ENCODE data around the gene IL37.

The IL37 gene

GRCh38 chr2:112910865-112911264 is at the start of gene IL37:
Gene IL37, plus strand, starts transcription at chr2:112911165. Its CDS starts 1,848 bp downstream, at chr2:112913013.
- DNase-seq = no peak

GRCh38 chr2:112864072-112864471 is 46.9 kb upstream of the IL37 start:
- no peak for DNase-seq

DNA sequence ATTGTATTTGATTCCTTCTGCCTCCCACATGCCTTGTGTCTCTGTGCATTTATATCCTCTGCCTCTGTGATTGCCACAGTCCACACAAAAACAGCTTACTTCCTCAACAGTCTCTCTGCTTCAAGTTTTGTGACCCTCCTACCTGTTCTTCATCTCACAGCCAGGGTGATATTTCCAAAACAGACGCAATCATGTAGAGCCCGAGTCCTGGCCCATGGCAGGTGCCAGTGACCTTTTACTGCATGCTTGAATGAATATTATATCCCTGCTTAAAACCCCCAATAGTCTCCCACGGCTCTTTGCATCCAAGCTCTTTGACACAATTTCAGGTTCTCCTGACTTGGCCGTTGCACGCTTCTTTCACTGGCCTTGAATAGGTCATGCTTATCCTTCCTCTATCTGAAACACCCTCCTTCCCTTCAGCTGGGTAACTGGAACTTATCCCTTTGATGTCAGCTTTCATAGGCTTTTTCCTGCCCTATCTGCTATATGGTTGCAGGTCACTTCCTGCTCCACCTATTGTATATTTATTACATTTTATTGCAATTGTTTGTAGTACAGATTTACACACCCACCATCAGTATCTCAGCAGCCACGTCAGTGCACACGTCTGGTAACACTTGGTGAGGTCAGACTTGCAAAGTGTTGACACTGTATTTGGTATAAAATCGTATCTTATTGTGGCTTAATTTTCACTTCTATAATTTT is 44.7 kb upstream of the IL37 start:
- no peak for DNase-seq

- DNase-seq = no peak
Observed at GRCh38 chr2:112867701-112868631, 43.0 kb upstream of the IL37 start.

- DNase-seq = no peak
Observed at GRCh38 chr2:112869258-112869842, 41.6 kb upstream of the IL37 start.

GRCh38 chr2:112870841-112871835 is 39.8 kb upstream of the IL37 start:
- DNase-seq = no peak

DNA sequence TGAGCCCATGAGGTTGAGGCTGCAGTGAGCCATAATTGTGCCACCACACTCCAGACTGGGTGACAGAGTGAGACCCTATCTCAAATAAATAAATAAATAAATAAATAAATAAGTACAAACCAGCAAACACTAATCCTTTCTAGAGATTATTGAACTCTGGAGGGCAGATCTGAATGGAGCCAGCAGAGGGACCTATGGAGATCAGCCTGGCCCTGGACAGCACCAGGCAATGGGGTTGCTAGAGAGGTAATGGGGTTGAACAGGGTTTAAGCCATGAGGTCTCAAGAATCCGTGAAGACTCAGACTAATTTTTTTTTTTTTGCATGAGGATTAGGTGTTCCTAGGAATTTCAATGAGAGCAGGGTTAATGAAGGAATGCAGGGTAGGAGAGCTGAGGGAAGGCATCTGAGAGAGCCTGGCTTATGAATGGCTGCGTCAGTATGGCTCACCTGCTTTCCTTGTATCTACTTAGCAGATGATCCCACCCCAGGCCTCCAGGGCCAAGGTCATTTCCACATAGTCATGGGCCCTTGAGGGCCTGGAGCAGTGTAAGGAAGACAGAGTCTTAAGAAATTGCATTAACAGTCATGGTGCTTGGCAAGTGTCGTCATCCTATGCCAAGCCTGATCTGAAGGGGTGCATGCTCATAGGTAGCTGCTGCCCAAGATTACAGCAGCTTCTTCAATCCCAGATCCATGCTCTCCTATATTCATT is 34.6 kb upstream of the IL37 start:
- DNase-seq = no peak

DNA sequence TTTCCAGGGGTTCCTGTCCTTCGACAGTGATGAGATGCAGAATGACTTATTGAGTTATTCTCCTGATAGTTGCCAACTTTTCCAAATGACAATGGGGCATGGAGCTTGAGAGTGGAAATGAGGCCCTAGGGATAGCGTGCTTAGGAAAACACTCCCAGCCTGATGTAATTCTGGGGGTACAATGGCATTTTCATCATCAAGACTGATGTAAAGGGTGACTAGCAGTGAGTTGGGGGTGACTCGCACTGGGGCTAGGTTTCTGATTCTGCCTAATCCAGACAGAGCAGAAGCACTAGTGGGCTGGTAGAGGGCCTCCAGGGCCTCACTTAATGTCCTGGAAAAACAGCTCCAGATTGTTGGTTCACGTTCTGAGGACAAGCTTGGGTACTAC is 34.0 kb upstream of the IL37 start:
- no peak for DNase-seq

DNA sequence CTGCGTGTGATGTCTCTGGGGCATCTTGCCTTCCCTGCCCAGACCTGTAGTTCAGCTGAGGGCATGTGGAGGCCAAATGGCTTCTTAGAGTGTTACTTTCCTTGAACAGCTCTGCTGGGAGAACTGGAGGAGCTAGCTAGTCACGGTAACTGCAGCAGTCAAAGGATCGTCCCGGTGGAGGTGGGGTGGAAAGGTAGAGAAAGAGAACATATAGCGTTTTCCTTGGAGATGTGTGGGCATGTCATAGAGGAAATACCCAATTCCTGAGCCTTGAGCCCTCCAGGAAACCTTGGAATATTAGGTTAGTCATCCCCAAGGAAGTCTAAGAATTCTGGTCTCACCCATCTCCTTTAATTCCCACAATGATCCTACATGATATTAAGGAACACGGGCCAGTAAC is 33.5 kb upstream of the IL37 start:
- DNase-seq = no peak

DNA sequence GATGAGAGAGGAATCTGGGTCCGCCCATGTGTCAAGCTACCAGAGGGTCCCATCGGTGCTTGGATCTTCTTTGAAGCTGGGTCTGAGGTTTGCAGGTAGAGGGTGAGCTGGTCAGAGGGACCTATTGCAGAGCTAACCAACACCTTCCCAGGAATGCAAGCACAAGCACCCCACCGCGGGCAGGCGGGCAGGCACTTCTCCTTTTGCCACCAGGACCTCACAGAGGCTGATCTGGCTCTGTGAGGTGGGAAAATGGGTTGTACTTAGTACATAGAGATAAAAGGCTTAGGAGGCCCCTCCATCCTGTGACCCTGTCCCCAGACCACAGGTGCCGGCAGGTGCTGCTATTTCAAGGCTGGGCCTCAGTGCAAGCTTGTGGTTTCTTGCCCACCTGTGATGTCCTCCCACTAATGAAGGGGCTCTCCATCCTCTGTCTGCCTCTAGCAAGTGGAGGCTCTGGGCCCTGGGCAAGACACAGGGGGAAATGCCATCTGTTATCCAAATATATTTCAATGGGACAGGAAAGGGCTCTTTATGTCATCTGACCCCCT is 31.4 kb upstream of the IL37 start:
- DNase-seq = no peak

DNA sequence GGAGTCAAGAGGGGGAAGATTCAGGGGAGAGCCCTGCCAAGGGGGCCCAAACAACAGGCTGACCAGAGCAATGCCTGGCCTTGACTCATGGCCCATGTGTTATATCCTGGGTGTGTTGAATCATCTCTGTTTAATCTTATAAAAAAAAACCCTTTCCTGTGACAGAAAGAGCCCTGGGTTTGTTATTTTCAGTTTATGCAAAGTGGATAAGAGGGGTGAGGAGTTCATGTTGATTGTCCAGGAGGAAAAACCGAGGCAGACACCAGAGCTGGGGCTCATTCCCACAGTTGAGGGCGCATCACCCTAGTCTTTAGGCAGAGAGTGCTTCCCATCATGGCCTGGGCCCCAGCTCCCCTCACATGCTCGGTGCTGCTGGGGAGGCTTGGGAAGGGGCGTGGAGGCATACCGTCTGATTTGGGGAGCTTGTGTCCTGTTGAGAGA is 30.9 kb upstream of the IL37 start:
- DNase-seq = no peak

- no peak for DNase-seq
Observed at GRCh38 chr2:112880696-112881095, 30.3 kb upstream of the IL37 start.

GRCh38 chr2:112881217-112881985 is 29.6 kb upstream of the IL37 start:
- no peak for DNase-seq

DNA sequence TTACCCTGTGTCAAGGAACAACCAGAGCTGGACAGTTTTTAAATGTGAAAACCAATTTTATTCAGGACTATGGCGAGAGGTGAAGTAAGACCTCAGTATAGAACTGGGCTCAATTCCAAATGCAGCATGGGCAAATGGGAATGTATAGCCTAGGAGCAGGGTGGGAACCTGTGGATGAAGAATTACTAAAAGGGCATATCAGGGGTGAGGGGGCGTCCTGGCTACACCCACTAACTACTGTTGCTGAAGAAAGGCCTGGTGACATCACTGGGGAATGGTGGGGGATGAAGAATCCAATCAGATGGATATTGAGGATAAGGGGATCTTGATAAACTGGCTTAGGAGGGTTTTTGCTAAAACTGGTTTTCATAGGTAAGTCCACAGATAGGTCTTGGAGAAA is 27.3 kb upstream of the IL37 start:
- no peak for DNase-seq

DNA sequence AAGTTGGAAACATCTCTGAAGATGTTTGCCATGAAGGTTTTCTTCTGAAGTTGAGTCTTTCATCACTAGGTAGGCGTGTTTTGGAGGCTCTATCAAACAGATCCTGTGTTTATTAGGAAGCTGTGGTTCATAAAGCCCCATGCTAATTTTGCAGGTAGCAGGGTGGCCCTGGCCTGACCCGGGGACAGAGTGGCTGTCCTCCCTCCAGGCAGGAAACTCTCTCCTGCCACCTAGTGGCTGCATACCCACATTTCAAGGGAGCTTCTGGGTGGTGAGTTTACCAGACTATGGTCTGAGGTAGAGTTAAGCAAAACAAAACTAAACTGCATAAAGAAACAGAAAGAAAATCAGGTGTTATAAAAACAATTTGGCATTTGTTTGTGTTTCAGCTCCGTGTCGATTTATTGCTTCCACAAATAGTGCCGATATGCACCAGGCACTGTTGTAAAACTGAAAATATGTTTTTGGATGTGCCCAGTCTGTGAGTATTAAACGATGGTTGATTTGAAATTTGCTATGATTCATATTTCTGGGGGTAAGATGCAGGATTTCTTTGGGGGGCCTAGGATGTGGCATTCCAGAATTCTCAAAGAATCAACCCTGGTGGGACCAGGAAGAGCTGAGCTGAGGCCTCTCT is 26.0 kb upstream of the IL37 start:
- no peak for DNase-seq

DNA sequence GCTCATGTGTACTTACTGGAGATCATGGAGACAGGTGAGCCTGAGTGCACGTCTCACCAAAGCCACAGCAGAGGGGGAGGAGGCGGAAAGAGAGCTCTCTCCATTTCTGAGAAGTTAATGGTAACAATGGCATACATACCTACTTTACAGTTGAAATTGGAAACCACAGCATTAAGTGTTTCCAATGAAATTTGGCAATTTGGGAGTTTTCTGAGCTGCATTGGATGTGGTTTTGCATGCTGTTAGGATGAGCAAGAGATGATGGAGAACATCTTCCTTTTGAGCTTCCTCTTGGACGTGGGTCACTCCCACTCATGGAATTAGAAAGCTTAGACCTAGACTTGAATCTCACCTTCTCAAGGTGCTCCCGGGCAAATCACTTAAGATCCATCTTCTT is 25.5 kb upstream of the IL37 start:
- no peak for DNase-seq

- no peak for DNase-seq
Observed at GRCh38 chr2:112886291-112886690, 24.7 kb upstream of the IL37 start.

DNA sequence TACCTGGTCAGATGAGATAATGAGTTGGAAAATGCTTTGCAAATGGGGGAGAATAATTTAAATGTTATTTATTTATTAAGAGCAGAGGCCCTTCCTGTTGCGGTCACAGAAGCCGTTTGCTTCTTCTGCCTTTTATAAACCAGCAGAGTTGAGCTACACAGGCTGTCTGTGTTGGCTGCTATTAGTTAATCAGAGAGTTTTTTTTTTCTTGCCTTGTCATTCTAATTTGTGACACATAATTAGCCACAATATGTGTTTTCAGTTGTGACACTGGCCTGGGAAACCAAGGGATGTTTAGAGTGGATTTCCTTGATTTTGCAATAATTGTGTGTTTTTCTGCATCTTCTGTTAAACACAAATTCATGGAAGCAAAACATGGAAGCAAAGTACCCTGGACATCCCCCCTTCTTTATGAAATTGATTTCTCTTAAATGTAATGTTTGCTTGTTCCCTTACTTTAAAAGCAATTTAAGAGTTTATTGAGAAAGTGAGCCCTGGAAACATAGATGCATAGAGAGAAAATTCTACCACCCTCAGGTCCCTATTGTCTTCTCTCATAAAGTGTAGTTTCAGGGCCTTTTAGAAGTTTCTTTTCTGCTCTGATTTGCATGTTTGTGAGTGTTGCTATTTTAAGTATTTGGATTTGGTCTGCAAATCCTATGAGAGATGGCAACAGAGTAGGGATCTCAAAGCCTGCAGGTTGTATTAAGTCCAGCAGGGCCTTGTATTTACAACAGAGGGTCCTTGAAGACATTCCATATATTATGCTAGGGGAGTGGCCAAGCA is 22.8 kb upstream of the IL37 start:
- DNase-seq = no peak

- DNase-seq = no peak
Observed at GRCh38 chr2:112889976-112890375, 21.0 kb upstream of the IL37 start.

Data from cortex of kidney (tissue), 1 donor.